Large intestine (tissue), 3 donors: Measurements from ENCODE around the gene RNF166. TPM values are rescaled to one million over a fixed set of nuclear protein-coding genes. Genes with fewer than 3 reads are reported as not detected.

Source experiments
- DNase-seq, 2 donors: peaks; one replicate each; pipeline versions ENCODE4 v3.0.0 to v3.0.0-alpha.2; 2013
- H3K27ac ChIP-seq: one replicate; pipeline ENCODE4 v1.5.1; 2013; ENCODE audit warnings: low read length
- H3K27me3 ChIP-seq: 2 replicates; pipeline ENCODE4 v1.6.1; 2013; ENCODE audit warnings: low read length; ENCODE audit not compliant: control insufficient read depth, insufficient read depth
- H3K36me3 ChIP-seq: 2 replicates; pipeline ENCODE4 v1.6.1; 2013; ENCODE audit warnings: low read length; ENCODE audit not compliant: control insufficient read depth, insufficient read depth
- H3K4me1 ChIP-seq: one replicate; pipeline ENCODE4 v1.6.1; 2013; ENCODE audit warnings: low read length; ENCODE audit not compliant: control insufficient read depth, insufficient read depth
- H3K4me3 ChIP-seq: one replicate; pipeline ENCODE4 v1.5.1; 2013; ENCODE audit warnings: low read length
- H3K9me3 ChIP-seq: one replicate; pipeline ENCODE4 v1.6.1; 2013; ENCODE audit warnings: mild to moderate bottlenecking, low read depth, low read length, moderate library complexity; ENCODE audit not compliant: control insufficient read depth
- WGBS: methylation state at CpG from one replicate; pipeline ENCODE4 v1.1.5; 2013; ENCODE audit warnings: low lambda C conversion rate; ENCODE audit not compliant: insufficient coverage; 5-methylcytosine and 5-hydroxymethylcytosine counted together
- polyA plus RNA-seq: library from polyadenylated mRNA; unstranded; fragments of 120-200 nt; gene quantifications from one replicate; pipeline ENCODE4 v1.2.1, GENCODE V29; 2013

The RNF166 gene
- polyA plus RNA-seq, 1 donor = 13.3 TPM

GRCh38 chr16:88681709-88682451, 24.3 kb downstream of the RNF166 start:
- no peak for DNase-seq
- no peaks in the 10 kb centered on the region for H3K36me3 ChIP-seq
- H3K4me1 ChIP-seq = peaks cover 11% of the 10 kb centered on the region
- H3K9me3 ChIP-seq = no peaks in the 10 kb centered on the region
- no peak overlapping the region for H3K4me3 ChIP-seq
- peaks cover 60% of the 10 kb centered on the region for H3K27me3 ChIP-seq
- no CpG with 5 or more reads among the region's 21 CpGs for WGBS
- H3K27ac ChIP-seq = no peak overlapping the region

GRCh38 chr16:88681084-88681680, 25.0 kb downstream of the RNF166 start:
- Histone ChIP-seq H3K27ac (no peak overlapping the region), H3K4me1 (peaks cover 7% of the 10 kb centered on the region), H3K9me3 (no peaks in the 10 kb centered on the region), H3K36me3 (no peaks in the 10 kb centered on the region), H3K27me3 (peaks cover 56% of the 10 kb centered on the region), H3K4me3 (no peak overlapping the region)
- WGBS = no CpG with 5 or more reads among the region's 31 CpGs
- DNase-seq = no peak

GRCh38 chr16:88680554-88681083, 25.6 kb downstream of the RNF166 start:
- Histone ChIP-seq H3K36me3 (no peaks in the 10 kb centered on the region), H3K4me3 (no peak overlapping the region), H3K27ac (no peak overlapping the region), H3K27me3 (peaks cover 51% of the 10 kb centered on the region), H3K4me1 (peaks cover 2% of the 10 kb centered on the region), H3K9me3 (no peaks in the 10 kb centered on the region)
- no peak for DNase-seq
- no CpG with 5 or more reads among the region's 5 CpGs for WGBS

GRCh38 chr16:88678224-88678979, 27.8 kb downstream of the RNF166 start:
- Histone ChIP-seq H3K36me3 (no peaks in the 10 kb centered on the region), H3K27me3 (peaks cover 29% of the 10 kb centered on the region), H3K27ac (no peak overlapping the region), H3K4me3 (no peak overlapping the region), H3K9me3 (no peaks in the 10 kb centered on the region), H3K4me1 (no peaks in the 10 kb centered on the region)
- WGBS = no CpG with 5 or more reads among the region's 32 CpGs
- no peak for DNase-seq

- H3K36me3 ChIP-seq = no peaks in the 10 kb centered on the region
- WGBS = no CpG with 5 or more reads among the region's 13 CpGs
- H3K4me3 ChIP-seq = no peak overlapping the region
- DNase-seq = no peak
- no peak overlapping the region for H3K27ac ChIP-seq
- no peaks in the 10 kb centered on the region for H3K4me1 ChIP-seq
- H3K27me3 ChIP-seq = peaks cover 29% of the 10 kb centered on the region
- H3K9me3 ChIP-seq = no peaks in the 10 kb centered on the region
Measured at GRCh38 chr16:88677721-88678120, 28.5 kb downstream of the RNF166 start.

GRCh38 chr16:88676502-88677242, 29.5 kb downstream of the RNF166 start:
- Histone ChIP-seq H3K4me3 (no peak overlapping the region), H3K4me1 (no peaks in the 10 kb centered on the region), H3K9me3 (no peaks in the 10 kb centered on the region), H3K36me3 (no peaks in the 10 kb centered on the region), H3K27me3 (peaks cover 23% of the 10 kb centered on the region), H3K27ac (no peak overlapping the region)
- DNase-seq = no peak
- WGBS = no CpG with 5 or more reads among the region's 22 CpGs

- Histone ChIP-seq H3K4me3 (no peak overlapping the region), H3K27me3 (peaks cover 13% of the 10 kb centered on the region), H3K9me3 (no peaks in the 10 kb centered on the region), H3K27ac (no peak overlapping the region), H3K4me1 (no peaks in the 10 kb centered on the region), H3K36me3 (no peaks in the 10 kb centered on the region)
- no CpG with 5 or more reads among the region's 19 CpGs for WGBS
- DNase-seq = no peak
Measured at GRCh38 chr16:88673716-88674379, 32.4 kb downstream of the RNF166 start.

GRCh38 chr16:88672776-88673175, 33.4 kb downstream of the RNF166 start:
- H3K36me3 ChIP-seq = no peaks in the 10 kb centered on the region
- no peak overlapping the region for H3K27ac ChIP-seq
- no peak overlapping the region for H3K4me3 ChIP-seq
- DNase-seq = no peak
- H3K27me3 ChIP-seq = peaks cover 2% of the 10 kb centered on the region
- H3K9me3 ChIP-seq = no peaks in the 10 kb centered on the region
- WGBS = no CpG with 5 or more reads among the region's 11 CpGs
- no peaks in the 10 kb centered on the region for H3K4me1 ChIP-seq

- H3K36me3 ChIP-seq = no peaks in the 10 kb centered on the region
- H3K9me3 ChIP-seq = no peaks in the 10 kb centered on the region
- H3K4me3 ChIP-seq = no peak overlapping the region
- no CpG with 5 or more reads among the region's 23 CpGs for WGBS
- H3K27me3 ChIP-seq = no peaks in the 10 kb centered on the region
- no peak overlapping the region for H3K27ac ChIP-seq
- no peak for DNase-seq
- no peaks in the 10 kb centered on the region for H3K4me1 ChIP-seq
Measured at GRCh38 chr16:88671806-88672205, 34.4 kb downstream of the RNF166 start.
